ENCODE measurements around the gene CALCR.

DNA sequence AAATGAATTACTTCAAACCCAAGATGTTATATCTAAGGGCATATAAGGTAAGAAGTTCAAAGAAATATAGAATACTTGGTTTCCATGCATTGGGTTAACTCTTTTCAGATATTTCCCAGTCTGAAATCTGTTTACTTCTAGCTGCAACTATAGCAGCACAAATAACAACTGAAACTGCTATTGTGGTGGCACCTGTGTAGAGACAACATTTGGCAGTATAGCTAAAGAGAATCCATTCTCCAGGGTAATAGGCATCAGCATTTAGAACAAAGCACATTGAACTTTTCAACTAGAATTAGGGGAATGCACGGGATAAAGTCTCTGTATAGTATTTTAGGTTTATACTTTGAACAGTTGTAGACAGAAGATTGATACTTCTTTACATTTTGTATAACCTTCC is 19.7 kb upstream of the CALCR start:
- TF ChIP-seq GATA2 (IDR thresholded peaks at IDR 0.05; ENCODE audit: low read depth, low read length), result no peak
- TF ChIP-seq GATA3 (IDR thresholded peaks at IDR 0.05; ENCODE audit: low read depth, low read length), result no peak
